HCT116 (cell line): ENCODE results near the gene MYLK4. TPM values are rescaled to one million over a fixed set of nuclear protein-coding genes. Genes with fewer than 3 reads are reported as not detected.

Source experiments
- ATAC-seq: fragments of 200-7000 bp; cut with Tn5 transposase; 2 replicates; pipeline ENCODE4 v1.9.1; 2020; ENCODE audit warnings: mild to moderate bottlenecking, moderate library complexity
- BruUV-seq: library from RNA; stranded (reverse); fragments of 400-500 nt; replicated peaks from 2 replicates; lab custom pipeline; 2021; lab: Mats Ljungman, UMichigan
- CTCF ChIA-PET: fragments of 300-600 bp; sonication (Branson Sonifier 250); formaldehyde crosslinking; loops from one replicate; lab custom pipeline; 2021; ENCODE audit warnings: antibody characterized with exemption; lab: Charles Lee
- POLR2A ChIA-PET: fragments of 300-600, 350-600 bp; sonication (Branson Sonifier 250); formaldehyde crosslinking; loops from one replicate; lab custom pipeline; 2021; ENCODE audit warnings: antibody characterized with exemption; lab: Charles Lee
- RAD21 ChIA-PET, 2 experiments: fragments of 300-600 bp; sonication (Branson Sonifier 250); formaldehyde crosslinking; loops; one replicate each; lab custom pipeline; 2023; ENCODE audit warnings: low total read pairs in 2 of 2; ENCODE audit not compliant: uncharacterized antibody in 2 of 2, unreplicated experiment in 2 of 2, low non-redundant PET in 1 of 2; lab: Charles Lee
- DNase-seq: peaks from one replicate; pipeline ENCODE4 v3.0.0-alpha.2; 2010; ENCODE audit warnings: low read depth, low spot score
- H2AFZ ChIP-seq: fragments of 200-600 bp; shearing (Covaris generic), sonication (generic); 2 replicates; pipeline ENCODE4 v1.6.1; 2017; ENCODE audit warnings: low read depth, mixed run types, mixed read lengths, antibody characterized with exemption, low read length; ENCODE audit not compliant: poor library complexity, severe bottlenecking
- H3K27ac ChIP-seq: 2 replicates; pipeline ENCODE4 v1.5.1; 2012; ENCODE audit warnings: low read depth, low read length
- H3K27me3 ChIP-seq: fragments of 200-600 bp; sonication (generic); 2 replicates; pipeline ENCODE4 v1.6.1; 2016; ENCODE audit warnings: mixed run types, low read length, mixed read lengths; ENCODE audit not compliant: insufficient read depth
- H3K36me3 ChIP-seq, 2 experiments: fragments of 200-500 bp in 1 of 2; fragments of 200-600 bp in 1 of 2; sonication (Bioruptor generic) in 1 of 2; sonication (generic) in 1 of 2; 2 replicates each; pipeline versions ENCODE4 v1.5.1 to v1.6.1; 2014 to 2016; ENCODE audit warnings: low read length in 2 of 2, inconsistent platforms in 1 of 2, mixed read lengths in 1 of 2, mixed run types in 1 of 2; ENCODE audit not compliant: insufficient read depth in 2 of 2, control insufficient read depth in 1 of 2
- H3K4me1 ChIP-seq, 2 experiments: fragments of 200-600 bp in 1 of 2; sonication (generic) in 1 of 2; 2 replicates each; pipeline versions ENCODE4 v1.5.1 to v1.6.1; 2012 to 2017; ENCODE audit warnings: low read length in 2 of 2, inconsistent platforms in 1 of 2, mild to moderate bottlenecking in 1 of 2, mixed read lengths in 1 of 2, mixed run types in 1 of 2, moderate library complexity in 1 of 2; ENCODE audit not compliant: insufficient read depth in 2 of 2, control insufficient read depth in 1 of 2
- H3K4me2 ChIP-seq: fragments of 200-600 bp; sonication (generic); 2 replicates; pipeline ENCODE4 v1.6.1; 2017; ENCODE audit warnings: mixed run types, low read length, mixed read lengths
- H3K4me3 ChIP-seq, 2 experiments: fragments of 200-600 bp in 1 of 2; sonication (generic) in 1 of 2; replicated peaks in 1 of 2; 2 replicates each; pipeline ENCODE4 v1.5.1; 2011 to 2016; ENCODE audit warnings: low read length in 2 of 2, control low read depth in 1 of 2, low read depth in 1 of 2, mild to moderate bottlenecking in 1 of 2, mixed read lengths in 1 of 2, mixed run types in 1 of 2
- H3K79me2 ChIP-seq: fragments of 200-600 bp; sonication (generic); 2 replicates; pipeline ENCODE4 v1.6.1; 2017; ENCODE audit warnings: mild to moderate bottlenecking, mixed run types, low read length, moderate library complexity, mixed read lengths; ENCODE audit not compliant: insufficient read depth
- H3K9ac ChIP-seq: fragments of 200-600 bp; sonication (generic); 2 replicates; pipeline ENCODE4 v1.6.1; 2016; ENCODE audit warnings: low read length, mixed read lengths
- H3K9me2 ChIP-seq: fragments of 200-600 bp; sonication (generic), shearing (Covaris generic); 2 replicates; pipeline ENCODE4 v1.6.1; 2017; ENCODE audit warnings: mixed run types, mild to moderate bottlenecking, moderate library complexity; ENCODE audit not compliant: insufficient read depth
- H3K9me3 ChIP-seq, 2 experiments: fragments of 200-500 bp in 1 of 2; fragments of 200-600 bp in 1 of 2; sonication (Bioruptor generic) in 1 of 2; sonication (generic) in 1 of 2; 2 replicates each; pipeline ENCODE4 v1.6.1; 2014 to 2017; ENCODE audit warnings: low read length in 2 of 2, mixed read lengths in 2 of 2, inconsistent platforms in 1 of 2, low read depth in 1 of 2, mild to moderate bottlenecking in 1 of 2, mixed run types in 1 of 2, moderate library complexity in 1 of 2; ENCODE audit not compliant: control insufficient read depth in 1 of 2, insufficient read depth in 1 of 2
- H4K20me1 ChIP-seq: fragments of 200-600 bp; sonication (generic), shearing (Covaris generic); 2 replicates; pipeline ENCODE4 v1.6.1; 2017; ENCODE audit warnings: mixed run types, mild to moderate bottlenecking, moderate library complexity; ENCODE audit not compliant: insufficient read depth
- CBX3 ChIP-seq: IDR thresholded peaks from 2 replicates; pipeline ENCODE4 v1.6.1; 2012; ENCODE audit warnings: low read depth
- CEBPB ChIP-seq: IDR thresholded peaks from 2 replicates; pipeline ENCODE4 v1.6.1; 2012; ENCODE audit warnings: low read depth
- EZH2 ChIP-seq: fragments of 200-600 bp; sonication (generic); IDR thresholded peaks from 2 replicates; pipeline ENCODE4 v1.6.1; 2017; ENCODE audit warnings: antibody characterized with exemption, mixed run types
- EZH2phosphoT487 ChIP-seq: fragments of 200-600 bp; IDR thresholded peaks from 2 replicates; pipeline ENCODE4 v1.6.1; 2018; ENCODE audit warnings: antibody characterized with exemption, borderline replicate concordance
- FOSL1 ChIP-seq: IDR thresholded peaks from 2 replicates; pipeline ENCODE4 v1.6.1; 2012; ENCODE audit warnings: low read depth
- JUND ChIP-seq: IDR thresholded peaks from 2 replicates; pipeline ENCODE4 v1.6.1; 2012
- POLR2A ChIP-seq: IDR thresholded peaks from 2 replicates; pipeline ENCODE4 v1.7.0; 2011; ENCODE audit warnings: borderline replicate concordance; ENCODE audit not compliant: insufficient read depth, insufficient read length; ENCODE audit errors: extremely low read depth
- POLR2AphosphoS5 ChIP-seq: IDR thresholded peaks from 2 replicates; pipeline ENCODE4 v1.6.1; 2011; ENCODE audit warnings: mild to moderate bottlenecking, low read depth, low read length, moderate library complexity
- RAD21 ChIP-seq: IDR thresholded peaks from 2 replicates; pipeline ENCODE4 v1.6.1; 2012; ENCODE audit warnings: low read depth, mild to moderate bottlenecking
- SRF ChIP-seq: IDR thresholded peaks from 2 replicates; pipeline ENCODE4 v1.6.1; 2012; ENCODE audit warnings: low read depth
- TCF7L2 ChIP-seq: IDR thresholded peaks from 2 replicates; pipeline ENCODE4 v1.7.0; 2011; ENCODE audit warnings: borderline replicate concordance, inconsistent platforms; ENCODE audit not compliant: insufficient read depth, insufficient read length; ENCODE audit errors: extremely low read depth
- ZFX ChIP-seq: fragments of 450-650 bp; IDR thresholded peaks from 2 replicates; pipeline ENCODE4 v1.6.1; 2017
- ZNF274 ChIP-seq: fragments of 200-500 bp; sonication (Bioruptor generic); IDR thresholded peaks from 2 replicates; pipeline ENCODE4 v1.6.1; 2014; ENCODE audit warnings: mild to moderate bottlenecking, low read depth, low read length, inconsistent platforms
- intact Hi-C: fragments of 100-400 bp; cut with micrococcal nuclease; formaldehyde crosslinking; loops from 2 replicates; pipeline ENCODE4 v1.10.0; 2022
- total RNA-seq: library from RNA; stranded (reverse); gene quantifications from one replicate; pipeline ENCODE4 v1.2.1, GENCODE V29; 2021; ENCODE audit not compliant: unreplicated experiment
- TF ChIP-seq, protein P1 (sequence below), 3 experiments: fragments of 200-600 bp in 1 of 3; sonication (generic) in 1 of 3; IDR thresholded peaks in 2 of 3; conservative IDR thresholded peaks in 1 of 3; 2 replicates each; pipeline ENCODE4 v1.5.1; 2012 to 2017; ENCODE audit warnings: low read depth in 2 of 3, low read length in 2 of 3, antibody characterized with exemption in 1 of 3, borderline replicate concordance in 1 of 3, control low read depth in 1 of 3, mild to moderate bottlenecking in 1 of 3, mixed read lengths in 1 of 3, mixed run types in 1 of 3, moderate library complexity in 1 of 3; ENCODE audit not compliant: insufficient read depth in 1 of 3
- TF ChIP-seq, protein P2 (sequence below): IDR thresholded peaks from 2 replicates; pipeline ENCODE4 v1.6.1; 2011; ENCODE audit warnings: mild to moderate bottlenecking, low read length, moderate library complexity; ENCODE audit not compliant: insufficient replicate concordance; ENCODE audit errors: extremely low read depth
- TF ChIP-seq, protein P3 (sequence below): IDR thresholded peaks from 2 replicates; pipeline ENCODE4 v1.6.1; 2012
- TF ChIP-seq, protein P4 (sequence below): IDR thresholded peaks from 2 replicates; pipeline ENCODE4 v1.6.1; 2012

The MYLK4 gene
- total RNA-seq, 1 experiment from 2014 or later, result 0.27 TPM

DNA sequence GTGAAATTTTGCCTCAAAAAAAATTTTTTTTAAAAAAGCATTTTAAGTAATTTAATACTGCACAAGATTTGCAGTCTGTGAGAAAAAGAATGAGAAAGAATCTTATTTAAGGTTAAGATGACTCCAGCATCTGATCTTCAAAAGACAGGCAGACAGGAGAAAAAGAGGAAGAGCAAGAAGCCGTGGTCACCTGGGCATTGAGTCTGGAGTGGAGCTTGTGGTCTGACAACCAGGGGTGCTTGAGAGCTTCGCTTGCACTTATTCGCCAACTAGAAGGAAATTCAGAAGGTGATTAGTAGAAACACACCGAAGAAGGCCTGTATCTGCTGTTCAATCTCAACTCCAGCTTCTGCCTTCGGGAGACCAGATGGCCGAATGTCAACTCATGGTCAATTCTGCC is 75.9 kb downstream of the MYLK4 start (continued):
- TF ChIP-seq, protein P1, sequence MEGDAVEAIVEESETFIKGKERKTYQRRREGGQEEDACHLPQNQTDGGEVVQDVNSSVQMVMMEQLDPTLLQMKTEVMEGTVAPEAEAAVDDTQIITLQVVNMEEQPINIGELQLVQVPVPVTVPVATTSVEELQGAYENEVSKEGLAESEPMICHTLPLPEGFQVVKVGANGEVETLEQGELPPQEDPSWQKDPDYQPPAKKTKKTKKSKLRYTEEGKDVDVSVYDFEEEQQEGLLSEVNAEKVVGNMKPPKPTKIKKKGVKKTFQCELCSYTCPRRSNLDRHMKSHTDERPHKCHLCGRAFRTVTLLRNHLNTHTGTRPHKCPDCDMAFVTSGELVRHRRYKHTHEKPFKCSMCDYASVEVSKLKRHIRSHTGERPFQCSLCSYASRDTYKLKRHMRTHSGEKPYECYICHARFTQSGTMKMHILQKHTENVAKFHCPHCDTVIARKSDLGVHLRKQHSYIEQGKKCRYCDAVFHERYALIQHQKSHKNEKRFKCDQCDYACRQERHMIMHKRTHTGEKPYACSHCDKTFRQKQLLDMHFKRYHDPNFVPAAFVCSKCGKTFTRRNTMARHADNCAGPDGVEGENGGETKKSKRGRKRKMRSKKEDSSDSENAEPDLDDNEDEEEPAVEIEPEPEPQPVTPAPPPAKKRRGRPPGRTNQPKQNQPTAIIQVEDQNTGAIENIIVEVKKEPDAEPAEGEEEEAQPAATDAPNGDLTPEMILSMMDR (IDR thresholded peaks at IDR 0.05 in 2 of 3, conservative IDR thresholded peaks at IDR 0.05 in 1 of 3; ENCODE audit: borderline replicate concordance in 1 of 3, insufficient read depth in 1 of 3, low read depth in 2 of 3, low read length in 2 of 3), result no peak
- TF ChIP-seq RAD21, result no peak
- no peak for TF ChIP-seq POLR2A
- TF ChIP-seq, protein P2, sequence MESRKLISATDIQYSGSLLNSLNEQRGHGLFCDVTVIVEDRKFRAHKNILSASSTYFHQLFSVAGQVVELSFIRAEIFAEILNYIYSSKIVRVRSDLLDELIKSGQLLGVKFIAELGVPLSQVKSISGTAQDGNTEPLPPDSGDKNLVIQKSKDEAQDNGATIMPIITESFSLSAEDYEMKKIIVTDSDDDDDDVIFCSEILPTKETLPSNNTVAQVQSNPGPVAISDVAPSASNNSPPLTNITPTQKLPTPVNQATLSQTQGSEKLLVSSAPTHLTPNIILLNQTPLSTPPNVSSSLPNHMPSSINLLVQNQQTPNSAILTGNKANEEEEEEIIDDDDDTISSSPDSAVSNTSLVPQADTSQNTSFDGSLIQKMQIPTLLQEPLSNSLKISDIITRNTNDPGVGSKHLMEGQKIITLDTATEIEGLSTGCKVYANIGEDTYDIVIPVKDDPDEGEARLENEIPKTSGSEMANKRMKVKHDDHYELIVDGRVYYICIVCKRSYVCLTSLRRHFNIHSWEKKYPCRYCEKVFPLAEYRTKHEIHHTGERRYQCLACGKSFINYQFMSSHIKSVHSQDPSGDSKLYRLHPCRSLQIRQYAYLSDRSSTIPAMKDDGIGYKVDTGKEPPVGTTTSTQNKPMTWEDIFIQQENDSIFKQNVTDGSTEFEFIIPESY, result no peak
- TF ChIP-seq FOSL1, result no peak
- no peak for TF ChIP-seq TCF7L2
- no peak for TF ChIP-seq CBX3
- no peak for TF ChIP-seq EZH2
- TF ChIP-seq, protein P3, sequence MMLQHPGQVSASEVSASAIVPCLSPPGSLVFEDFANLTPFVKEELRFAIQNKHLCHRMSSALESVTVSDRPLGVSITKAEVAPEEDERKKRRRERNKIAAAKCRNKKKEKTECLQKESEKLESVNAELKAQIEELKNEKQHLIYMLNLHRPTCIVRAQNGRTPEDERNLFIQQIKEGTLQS, result no peak

DNA sequence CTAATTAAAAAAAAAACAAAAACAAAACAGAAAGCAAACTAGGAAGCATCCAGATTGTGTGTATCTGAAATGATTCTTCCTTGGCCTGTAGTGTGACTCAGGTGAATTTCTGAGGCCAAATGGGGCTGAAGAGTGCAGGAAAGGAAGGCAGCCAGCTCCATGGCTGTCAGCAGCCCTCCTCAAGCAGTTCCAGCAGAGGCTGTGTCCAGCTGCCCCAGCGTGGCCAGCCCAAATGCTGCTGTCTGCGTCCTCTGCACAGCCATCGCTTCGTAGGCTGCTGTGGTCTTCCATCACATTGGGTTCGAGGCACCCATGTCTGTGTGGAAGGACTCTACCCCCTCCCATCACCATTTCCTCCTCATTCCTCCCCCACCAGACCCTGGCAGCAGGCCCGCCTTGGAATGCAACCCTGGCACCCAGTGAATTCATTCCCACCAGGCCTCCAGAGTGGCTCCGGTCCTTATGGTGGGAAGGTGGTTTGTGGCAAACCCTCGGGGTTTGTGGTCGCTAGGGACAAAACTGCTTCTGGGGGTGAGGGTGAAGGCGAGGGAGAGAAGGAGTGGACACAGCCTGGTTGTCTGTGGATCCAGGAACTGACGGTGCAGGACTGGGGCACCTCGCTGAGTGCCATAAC is 81.5 kb downstream of the MYLK4 start:
- ATAC-seq (no peak), DNase-seq (no peak)
- ChIA-PET RAD21 (no interaction called here), CTCF (interaction anchor here (0.6 kb wide), 1 partner anchor 974 kb away, joined by 5 read pairs; no protein-coding TSS in a partner anchor), POLR2A (no interaction called here)
- intact Hi-C loops, result no loop called here
- H3K4me3 ChIP-seq, result no peak overlapping the region
- no peaks in the 10 kb centered on the region for H3K27me3 ChIP-seq
- BruUV-seq, result no TSS peak
- H2AFZ ChIP-seq, result no peak overlapping the region
- H3K4me1 ChIP-seq, result no peaks in the 10 kb centered on the region
- no peaks in the 10 kb centered on the region for H4K20me1 ChIP-seq
- no peak for TF ChIP-seq SRF
- TF ChIP-seq CEBPB, result no peak
- TF ChIP-seq ZNF274, result no peak
- TF ChIP-seq JUND, result no peak
- TF ChIP-seq, protein P4, sequence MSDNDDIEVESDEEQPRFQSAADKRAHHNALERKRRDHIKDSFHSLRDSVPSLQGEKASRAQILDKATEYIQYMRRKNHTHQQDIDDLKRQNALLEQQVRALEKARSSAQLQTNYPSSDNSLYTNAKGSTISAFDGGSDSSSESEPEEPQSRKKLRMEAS, result no peak
- no peak for TF ChIP-seq ZFX
- no peak for TF ChIP-seq EZH2phosphoT487
- TF ChIP-seq, protein P1 (IDR thresholded peaks at IDR 0.05 in 2 of 3, conservative IDR thresholded peaks at IDR 0.05 in 1 of 3; ENCODE audit: borderline replicate concordance in 1 of 3, insufficient read depth in 1 of 3, low read depth in 2 of 3, low read length in 2 of 3), result no peak
- TF ChIP-seq POLR2AphosphoS5, result no peak
- no peaks in the 10 kb centered on the region for H3K9me3 ChIP-seq
- no peaks in the 10 kb centered on the region for H3K36me3 ChIP-seq
- no peaks in the 10 kb centered on the region for H3K9me2 ChIP-seq
- H3K79me2 ChIP-seq, result no peaks in the 10 kb centered on the region
- no peak overlapping the region for H3K9ac ChIP-seq
- no peak overlapping the region for H3K27ac ChIP-seq
- no peak overlapping the region for H3K4me2 ChIP-seq
